HepG2 (cell line): Measurements from ENCODE around the gene KMT2A.

ENCODE experiments used
- DNMT1 ChIP-seq: sonication (generic); formaldehyde crosslinking; IDR thresholded peaks from 2 replicates; pipeline ENCODE4 v1.5.1; 2020; ENCODE audit warnings: mild to moderate bottlenecking, missing genetic modification reagents
- FOXA1 ChIP-seq, 2 experiments: fragments of 450-650 bp in 1 of 2; sonication (generic) in 1 of 2; formaldehyde crosslinking in 1 of 2; IDR thresholded peaks; 2 replicates each; pipeline versions ENCODE4 v1.4.0 to v1.6.1; 2016 to 2020; ENCODE audit warnings: missing genetic modification reagents in 1 of 2
- PHF8 ChIP-seq: sonication (generic); formaldehyde crosslinking; IDR thresholded peaks from 2 replicates; pipeline ENCODE4 v1.5.0; 2020; ENCODE audit warnings: missing genetic modification reagents

GRCh38 chr11:118560806-118561205 lies 124.5 kb downstream of the KMT2A start:
- TF ChIP-seq FOXA1 (IDR thresholded peaks at IDR 0.05) (no peak), FOXA1 (CRISPR knock-in tag; IDR thresholded peaks at IDR 0.05) (no peak), PHF8 (CRISPR knock-in tag) (no peak), DNMT1 (CRISPR knock-in tag) (no peak)
